ENCODE data around the gene MT1E.

Gene MT1E

DNA sequence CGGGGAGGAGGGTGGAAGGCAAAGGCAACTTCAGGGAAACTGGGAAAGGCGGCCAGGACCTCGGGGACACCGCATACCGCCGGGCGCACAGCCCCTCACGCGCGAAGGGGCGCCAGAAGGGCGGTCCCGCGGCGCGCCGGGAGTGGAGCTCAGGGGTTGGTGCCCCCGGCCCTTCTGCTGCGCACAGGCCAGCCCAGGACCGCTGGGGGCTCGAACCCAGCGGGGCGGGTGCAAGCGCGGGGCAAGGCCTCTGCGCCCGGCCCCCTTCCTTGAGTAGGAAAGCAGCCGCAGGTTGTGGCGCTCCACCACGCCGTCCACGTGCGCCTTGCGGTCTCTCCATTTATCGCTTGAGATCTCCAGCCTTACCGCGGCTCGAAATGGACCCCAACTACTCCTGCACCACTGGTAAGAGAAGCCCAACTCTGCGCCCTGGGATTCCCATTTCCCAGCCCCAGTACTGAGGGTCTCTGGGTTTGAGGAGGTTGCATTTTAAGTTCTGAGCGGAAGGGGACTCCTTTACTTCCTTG lies 9.9 kb downstream of the MT1E start:
- Histone ChIP-seq H3K18ac (ENCODE audit: low read depth in 1 of 2, low read length in 2 of 2) (no peak overlapping the region), H3K27me3 (ENCODE audit: control insufficient read depth in 1 of 2, insufficient read depth in 1 of 2, low read length in 2 of 2) (peaks cover 16 to 82% of the 10 kb centered on the region in 2 experiments), H3K14ac (ENCODE audit: low read length in 2 of 2) (no peak overlapping the region), H2BK15ac (ENCODE audit: low read depth, poor library complexity, severe bottlenecking) (no peak overlapping the region), H4K91ac (ENCODE audit: low read length) (no peak overlapping the region), H3K9ac (ENCODE audit: low read length) (no peak overlapping the region), H3K9me3 (ENCODE audit: control insufficient read depth, low read length) (no peaks in the 10 kb centered on the region), H2BK120ac (ENCODE audit: low read depth, low read length) (no peak overlapping the region), H3K4me3 (ENCODE audit: insufficient read depth in 1 of 2, low read depth in 1 of 2, low read length in 2 of 2) (no peak overlapping the region), H2AK5ac (ENCODE audit: low read length, severe bottlenecking) (no peak overlapping the region), H3K79me1 (replicated peaks; ENCODE audit: low read length, poor library complexity, severe bottlenecking) (no peaks in the 10 kb centered on the region), H3K27ac (ENCODE audit: low read length, poor library complexity, severe bottlenecking) (no peak overlapping the region), H2BK12ac (ENCODE audit: low read length in 2 of 2) (no peak overlapping the region), H4K8ac (ENCODE audit: low read length) (no peak overlapping the region), H3K4ac (ENCODE audit: low read depth in 1 of 2, low read length in 2 of 2) (no peak overlapping the region), H3K4me1 (ENCODE audit: control insufficient read depth, insufficient read depth, low read depth, low read length) (peaks cover 24% of the 10 kb centered on the region), H2AFZ (ENCODE audit: low read depth, low read length) (no peak overlapping the region), H2BK5ac (ENCODE audit: low read depth, low read length, poor library complexity, severe bottlenecking) (no peak overlapping the region), H3K4me2 (ENCODE audit: low read length, poor library complexity, severe bottlenecking) (peak overlapping the region; percentile 26), H3K36me3 (ENCODE audit: control insufficient read depth in 1 of 2, insufficient read depth in 2 of 2, low read depth in 1 of 2, low read length in 2 of 2) (no peaks in the 10 kb centered on the region), H3K23ac (ENCODE audit: low read length in 2 of 2) (no peak overlapping the region)
- WGBS, result 2% methylated on average over 39 of the region's 40 CpGs
- DNase-seq, result no peak

DNA sequence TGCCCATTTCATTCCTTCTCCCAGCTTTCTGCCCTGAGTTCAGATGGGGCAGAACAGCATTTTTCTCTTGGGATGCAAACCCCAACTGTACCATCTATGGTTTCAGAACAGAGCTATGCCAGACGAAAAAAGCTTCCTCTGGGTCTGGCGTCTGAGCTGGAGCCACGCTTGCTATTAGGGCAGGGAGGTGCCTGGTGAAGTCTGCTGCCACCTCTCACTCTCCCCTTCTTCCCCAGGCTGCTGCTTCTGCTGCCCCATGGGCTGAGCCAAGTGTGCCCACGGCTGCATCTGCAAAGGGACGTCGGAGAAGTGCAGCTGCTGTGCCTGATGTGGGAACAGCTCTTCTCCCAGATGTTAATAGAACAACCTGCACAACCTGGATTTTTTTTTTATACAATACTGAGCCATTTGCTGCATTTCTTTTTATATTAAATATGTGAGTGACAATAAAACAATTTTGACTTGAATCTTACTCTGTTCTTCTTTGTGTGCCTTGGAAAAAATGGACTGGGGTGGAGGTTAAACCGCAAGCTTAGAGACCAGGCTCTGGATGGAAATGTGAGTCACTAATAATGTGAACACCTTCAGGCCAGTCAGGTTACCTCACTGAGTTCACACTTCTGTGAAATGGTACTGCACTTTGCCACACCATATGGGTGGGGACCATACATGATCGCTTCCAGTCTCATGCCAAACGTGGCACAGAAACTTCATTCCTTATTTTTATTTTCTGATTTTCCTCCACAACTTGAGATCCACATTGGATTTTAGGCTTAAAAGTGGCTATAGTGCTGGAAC lies 11.2 kb downstream of the MT1E start:
- no peak overlapping the region for H3K4ac ChIP-seq (ENCODE audit: low read depth in 1 of 2, low read length in 2 of 2)
- no peak overlapping the region for H2BK15ac ChIP-seq (ENCODE audit: low read depth, poor library complexity, severe bottlenecking)
- 17% methylated on average over 9 of the region's 9 CpGs for WGBS
- H2AFZ ChIP-seq (ENCODE audit: low read depth, low read length), result no peak overlapping the region
- no peaks in the 10 kb centered on the region for H3K36me3 ChIP-seq (ENCODE audit: control insufficient read depth in 1 of 2, insufficient read depth in 2 of 2, low read depth in 1 of 2, low read length in 2 of 2)
- no peak overlapping the region for H3K9ac ChIP-seq (ENCODE audit: low read length)
- H3K27me3 ChIP-seq (ENCODE audit: control insufficient read depth in 1 of 2, insufficient read depth in 1 of 2, low read length in 2 of 2), result peaks cover 16 to 89% of the 10 kb centered on the region in 2 experiments
- peaks cover 24% of the 10 kb centered on the region for H3K4me1 ChIP-seq (ENCODE audit: control insufficient read depth, insufficient read depth, low read depth, low read length)
- no peak overlapping the region for H2BK12ac ChIP-seq (ENCODE audit: low read length in 2 of 2)
- no peak overlapping the region for H4K8ac ChIP-seq (ENCODE audit: low read length)
- no peak overlapping the region for H3K27ac ChIP-seq (ENCODE audit: low read length, poor library complexity, severe bottlenecking)
- no peak overlapping the region for H2BK120ac ChIP-seq (ENCODE audit: low read depth, low read length)
- H3K4me3 ChIP-seq (ENCODE audit: insufficient read depth in 1 of 2, low read depth in 1 of 2, low read length in 2 of 2), result no peak overlapping the region
- no peak for DNase-seq
- H2BK5ac ChIP-seq (ENCODE audit: low read depth, low read length, poor library complexity, severe bottlenecking), result no peak overlapping the region
- no peaks in the 10 kb centered on the region for H3K79me1 ChIP-seq (replicated peaks; ENCODE audit: low read length, poor library complexity, severe bottlenecking)
- H3K9me3 ChIP-seq (ENCODE audit: control insufficient read depth, low read length), result no peaks in the 10 kb centered on the region
- no peak overlapping the region for H3K4me2 ChIP-seq (ENCODE audit: low read length, poor library complexity, severe bottlenecking)
- no peak overlapping the region for H2AK5ac ChIP-seq (ENCODE audit: low read length, severe bottlenecking)
- H3K14ac ChIP-seq (ENCODE audit: low read length in 2 of 2), result no peak overlapping the region
- no peak overlapping the region for H4K91ac ChIP-seq (ENCODE audit: low read length)
- H3K18ac ChIP-seq (ENCODE audit: low read depth in 1 of 2, low read length in 2 of 2), result no peak overlapping the region
- no peak overlapping the region for H3K23ac ChIP-seq (ENCODE audit: low read length in 2 of 2)

DNA sequence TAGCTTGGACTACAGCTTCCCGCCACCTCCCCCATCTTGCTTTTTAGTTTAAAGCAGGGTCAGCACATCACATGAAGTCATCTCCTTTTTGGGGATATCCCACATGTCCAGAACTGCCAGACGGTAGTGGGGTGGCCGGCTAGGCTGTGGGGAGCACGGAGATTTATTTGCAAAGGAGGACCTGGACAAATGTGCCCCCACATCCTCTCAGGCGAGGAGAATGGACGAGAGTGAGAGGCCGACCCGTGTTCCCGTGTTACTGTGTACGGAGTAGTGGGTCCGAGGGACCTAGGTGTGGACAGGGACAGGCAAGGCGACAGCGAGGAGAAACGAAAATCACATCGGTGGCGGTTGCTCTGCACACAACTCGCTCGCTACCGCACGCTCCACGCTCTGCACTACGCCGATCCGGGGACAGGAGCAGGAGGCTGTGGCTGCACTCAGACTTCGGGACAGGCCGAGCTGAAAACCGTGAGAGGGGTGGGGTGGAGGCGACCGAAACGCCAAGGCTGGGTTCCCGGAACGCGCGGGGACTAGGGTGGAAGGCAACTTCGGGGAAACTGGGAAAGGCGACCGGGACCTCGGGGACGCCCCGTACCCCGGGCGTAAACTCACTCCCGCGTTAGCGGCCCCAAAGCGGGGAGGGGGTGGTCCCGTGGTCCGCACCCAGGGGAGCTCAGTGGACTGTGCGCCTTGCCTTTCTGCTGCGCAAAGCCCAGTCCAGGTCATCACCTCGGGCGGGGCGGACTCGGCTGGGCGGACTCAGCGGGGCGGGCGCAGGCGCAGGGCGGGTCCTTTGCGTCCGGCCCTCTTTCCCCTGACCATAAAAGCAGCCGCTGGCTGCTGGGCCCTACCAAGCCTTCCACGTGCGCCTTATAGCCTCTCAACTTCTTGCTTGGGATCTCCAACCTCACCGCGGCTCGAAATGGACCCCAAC lies 12.5 kb downstream of the MT1E start, which contains the start of gene MT1A:
MT1A (plus strand) TSS at position 853 of the 937 bp plus-strand sequence; CDS start at position 926, 73 bp downstream.
- peaks cover 19% of the 10 kb centered on the region for H3K4me1 ChIP-seq (ENCODE audit: control insufficient read depth, insufficient read depth, low read depth, low read length)
- no peak within 1 kb of the TSS for H4K8ac ChIP-seq (ENCODE audit: low read length)
- peak within 1 kb of the TSS; percentile 34 for H2AFZ ChIP-seq (ENCODE audit: low read depth, low read length)
- peak within 1 kb of the TSS; percentile 43 to 72 for H3K4me3 ChIP-seq (ENCODE audit: insufficient read depth in 1 of 2, low read depth in 1 of 2, low read length in 2 of 2)
- no peak within 1 kb of the TSS for H2AK5ac ChIP-seq (ENCODE audit: low read length, severe bottlenecking)
- H3K14ac ChIP-seq (ENCODE audit: low read length in 2 of 2), result peak within 1 kb of the TSS in 1 of 2 experiments; percentile 76
- H2BK12ac ChIP-seq (ENCODE audit: low read length in 2 of 2), result peak within 1 kb of the TSS in 1 of 2 experiments; percentile 55
- H3K9ac ChIP-seq (ENCODE audit: low read length), result peak within 1 kb of the TSS; percentile 77
- H3K4me2 ChIP-seq (ENCODE audit: low read length, poor library complexity, severe bottlenecking), result peak within 1 kb of the TSS; percentile 88
- WGBS, result 2% methylated on average over 67 of the region's 68 CpGs
- no peak within 1 kb of the TSS for H2BK120ac ChIP-seq (ENCODE audit: low read depth, low read length)
- H4K91ac ChIP-seq (ENCODE audit: low read length), result no peak within 1 kb of the TSS
- H3K4ac ChIP-seq (ENCODE audit: low read depth in 1 of 2, low read length in 2 of 2), result peak within 1 kb of the TSS in 1 of 2 experiments; percentile 20
- H3K9me3 ChIP-seq (ENCODE audit: control insufficient read depth, low read length), result no peaks in the 10 kb centered on the region
- no peak within 1 kb of the TSS for H2BK5ac ChIP-seq (ENCODE audit: low read depth, low read length, poor library complexity, severe bottlenecking)
- DNase-seq, result peak; percentile 36
- H3K18ac ChIP-seq (ENCODE audit: low read depth in 1 of 2, low read length in 2 of 2), result no peak within 1 kb of the TSS
- no peaks in the 10 kb centered on the region for H3K36me3 ChIP-seq (ENCODE audit: control insufficient read depth in 1 of 2, insufficient read depth in 2 of 2, low read depth in 1 of 2, low read length in 2 of 2)
- no peaks in the 10 kb centered on the region for H3K79me1 ChIP-seq (replicated peaks; ENCODE audit: low read length, poor library complexity, severe bottlenecking)
- no peak within 1 kb of the TSS for H3K27ac ChIP-seq (ENCODE audit: low read length, poor library complexity, severe bottlenecking)
- peak within 1 kb of the TSS in 1 of 2 experiments; percentile 23 for H3K23ac ChIP-seq (ENCODE audit: low read length in 2 of 2)
- H3K27me3 ChIP-seq (ENCODE audit: control insufficient read depth in 1 of 2, insufficient read depth in 1 of 2, low read length in 2 of 2), result peaks cover 16 to 94% of the 10 kb centered on the region in 2 experiments
- no peak within 1 kb of the TSS for H2BK15ac ChIP-seq (ENCODE audit: low read depth, poor library complexity, severe bottlenecking)

Measured in mesenchymal stem cell (in vitro differentiated cells and primary cell).